ENCODE measurements around the gene STRIP2. TPM values are rescaled to one million over a fixed set of nuclear protein-coding genes. Genes with fewer than 3 reads are reported as not detected.

Gene STRIP2
- total RNA-seq, 1 donor from 2014 or later = 6.9 TPM

GRCh38 chr7:129456421-129456820 lies 22.2 kb downstream of the STRIP2 start:
- H3K4me3 ChIP-seq (ENCODE audit: low read depth, low read length) = no peak overlapping the region
- TF ChIP-seq CTCF (conservative IDR thresholded peaks at IDR 0.05; ENCODE audit: low read depth, low read length) = no peak
- DNase-seq (ENCODE audit: low read depth) = no peak

- no peak for DNase-seq (ENCODE audit: low read depth)
- TF ChIP-seq CTCF (conservative IDR thresholded peaks at IDR 0.05; ENCODE audit: low read depth, low read length) = no peak
- no peak overlapping the region for H3K4me3 ChIP-seq (ENCODE audit: low read depth, low read length)
Observed at GRCh38 chr7:129457101-129457500, 22.9 kb downstream of the STRIP2 start.

- TF ChIP-seq CTCF (conservative IDR thresholded peaks at IDR 0.05; ENCODE audit: low read depth, low read length) = no peak
- DNase-seq (ENCODE audit: low read depth) = no peak
- no peak overlapping the region for H3K4me3 ChIP-seq (ENCODE audit: low read depth, low read length)
Observed at GRCh38 chr7:129458171-129458570, 23.9 kb downstream of the STRIP2 start.

GRCh38 chr7:129461809-129462208 lies 27.6 kb downstream of the STRIP2 start:
- TF ChIP-seq CTCF (conservative IDR thresholded peaks at IDR 0.05; ENCODE audit: low read depth, low read length) = no peak
- no peak for DNase-seq (ENCODE audit: low read depth)
- H3K4me3 ChIP-seq (ENCODE audit: low read depth, low read length) = no peak overlapping the region

- TF ChIP-seq CTCF (conservative IDR thresholded peaks at IDR 0.05; ENCODE audit: low read depth, low read length) = no peak
- no peak overlapping the region for H3K4me3 ChIP-seq (ENCODE audit: low read depth, low read length)
- DNase-seq (ENCODE audit: low read depth) = no peak
Observed at GRCh38 chr7:129462420-129462819, 28.2 kb downstream of the STRIP2 start.

GRCh38 chr7:129464194-129464593 lies 30.0 kb downstream of the STRIP2 start:
- no peak overlapping the region for H3K4me3 ChIP-seq (ENCODE audit: low read depth, low read length)
- no peak for TF ChIP-seq CTCF (conservative IDR thresholded peaks at IDR 0.05; ENCODE audit: low read depth, low read length)
- DNase-seq (ENCODE audit: low read depth) = no peak

GRCh38 chr7:129465080-129465479 lies 30.8 kb downstream of the STRIP2 start:
- no peak for TF ChIP-seq CTCF (conservative IDR thresholded peaks at IDR 0.05; ENCODE audit: low read depth, low read length)
- H3K4me3 ChIP-seq (ENCODE audit: low read depth, low read length) = no peak overlapping the region
- no peak for DNase-seq (ENCODE audit: low read depth)

All from epithelial cell of proximal tubule (primary cell).